Body of pancreas (tissue), 4 donors: ENCODE measurements around the gene DCT.

Experiments
- CTCF ChIP-seq, 7 experiments: fragments of 450-650 bp in 4 of 7; fragments of 200-600 bp in 3 of 7; sonication (generic) in 3 of 7; IDR thresholded peaks; one replicate each; pipeline ENCODE4 v1.5.1; 2016 to 2019; ENCODE audit warnings: antibody characterized with exemption in 7 of 7
- POLR2A ChIP-seq, 3 donors: fragments of 450-650 bp; IDR thresholded peaks; one replicate each; pipeline ENCODE4 v1.6.1; 2016; ENCODE audit warnings: antibody characterized with exemption in 3 of 3, mild to moderate bottlenecking in 2 of 3

DNA sequence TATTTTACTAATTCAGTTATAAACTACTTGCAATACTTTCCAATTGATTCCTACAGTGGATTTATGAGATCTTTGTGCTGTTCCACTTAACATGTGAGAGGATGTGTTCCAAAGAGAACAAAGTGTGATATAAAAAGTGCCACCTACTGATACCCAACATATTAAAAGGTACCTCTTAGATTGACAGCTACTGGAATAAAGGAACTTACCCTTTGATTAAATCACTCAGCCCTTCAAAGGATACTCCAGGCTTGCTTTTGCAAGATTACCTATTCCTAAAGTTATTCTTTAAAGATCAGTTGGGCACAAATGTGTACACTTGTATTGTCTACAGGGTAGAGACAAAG, 65.9 kb downstream of the DCT start:
- no peak for TF ChIP-seq CTCF (IDR thresholded peaks at IDR 0.05)
- no peak for TF ChIP-seq POLR2A (IDR thresholded peaks at IDR 0.05)
